Upper lobe of right lung (tissue), 1 donor: Measurements from ENCODE around the gene NRG2. TPM values are rescaled to one million over a fixed set of nuclear protein-coding genes. Genes with fewer than 3 reads are reported as not detected.

Experiments used
- ATAC-seq: fragments of 200-7000 bp; cut with Tn5 transposase; one replicate; pipeline ENCODE4 v1.9.1; 2020; ENCODE audit warnings: mild to moderate bottlenecking, moderate library complexity
- DNase-seq: peaks from one replicate; pipeline ENCODE4 v3.0.0-alpha.2; 2020
- H3K27ac ChIP-seq: fragments of 200-600 bp; one replicate; pipeline ENCODE4 v1.8.0; 2022
- H3K27me3 ChIP-seq: fragments of 200-600 bp; one replicate; pipeline ENCODE4 v1.8.0; 2022; ENCODE audit warnings: mild to moderate bottlenecking
- H3K36me3 ChIP-seq: fragments of 200-600 bp; one replicate; pipeline ENCODE4 v1.8.0; 2022
- H3K4me1 ChIP-seq: fragments of 200-600 bp; one replicate; pipeline ENCODE4 v1.8.0; 2022
- H3K4me3 ChIP-seq: fragments of 200-600 bp; one replicate; pipeline ENCODE4 v1.8.0; 2022; ENCODE audit warnings: mild to moderate bottlenecking
- H3K9me3 ChIP-seq: fragments of 200-600 bp; one replicate; pipeline ENCODE4 v1.8.0; 2022
- intact Hi-C: fragments of 100-400 bp; cut with DNase I; formaldehyde crosslinking; loops from one replicate; pipeline ENCODE4 v1.11.0; 2022
- total RNA-seq: library from RNA; stranded (reverse); fragmentation: NEBNext Ultra II Directional; extraction: Animal tissue kit (Norgen Biotek cat#: 25700); gene quantifications from one replicate; pipeline ENCODE4 v1.2.1, GENCODE V29; 2021
- TF ChIP-seq, protein P1 (sequence below): fragments of 200-600 bp; IDR thresholded peaks from one replicate; pipeline ENCODE4 v1.8.0; 2022; ENCODE audit warnings: antibody characterized with exemption
- donor health status: DM: no; HTN: yes; CAD: no; lungs with severe emphysema.

Gene NRG2
- total RNA-seq, 1 donor from 2014 or later: 1.4 TPM

DNA sequence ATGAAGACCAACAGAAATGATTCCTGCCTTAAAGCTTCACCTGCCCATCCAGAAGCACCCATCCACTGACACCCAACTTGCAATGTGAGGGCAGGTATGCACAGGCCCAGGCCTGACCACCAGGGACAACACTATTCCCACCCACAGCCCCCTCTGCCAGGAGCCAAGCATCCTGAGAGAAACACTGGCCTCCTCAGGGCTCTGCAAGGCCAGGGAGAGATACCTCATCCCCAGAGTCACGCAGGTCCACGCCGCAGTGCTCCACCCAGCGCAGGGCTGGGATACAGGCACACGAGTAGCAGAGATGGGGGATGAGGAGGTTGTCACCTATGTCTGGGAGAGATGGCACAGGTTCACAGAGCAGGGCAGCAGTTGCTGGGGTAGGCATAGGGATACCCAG lies 148.1 kb downstream of the NRG2 start:
- ATAC-seq (no peak), DNase-seq (peak; percentile 26)
- Histone ChIP-seq H3K4me1 (peaks cover 4% of the 10 kb centered on the region), H3K4me3 (no peak overlapping the region), H3K9me3 (no peaks in the 10 kb centered on the region), H3K27ac (no peak overlapping the region), H3K27me3 (no peaks in the 10 kb centered on the region), H3K36me3 (no peaks in the 10 kb centered on the region)
- TF ChIP-seq, protein P1, sequence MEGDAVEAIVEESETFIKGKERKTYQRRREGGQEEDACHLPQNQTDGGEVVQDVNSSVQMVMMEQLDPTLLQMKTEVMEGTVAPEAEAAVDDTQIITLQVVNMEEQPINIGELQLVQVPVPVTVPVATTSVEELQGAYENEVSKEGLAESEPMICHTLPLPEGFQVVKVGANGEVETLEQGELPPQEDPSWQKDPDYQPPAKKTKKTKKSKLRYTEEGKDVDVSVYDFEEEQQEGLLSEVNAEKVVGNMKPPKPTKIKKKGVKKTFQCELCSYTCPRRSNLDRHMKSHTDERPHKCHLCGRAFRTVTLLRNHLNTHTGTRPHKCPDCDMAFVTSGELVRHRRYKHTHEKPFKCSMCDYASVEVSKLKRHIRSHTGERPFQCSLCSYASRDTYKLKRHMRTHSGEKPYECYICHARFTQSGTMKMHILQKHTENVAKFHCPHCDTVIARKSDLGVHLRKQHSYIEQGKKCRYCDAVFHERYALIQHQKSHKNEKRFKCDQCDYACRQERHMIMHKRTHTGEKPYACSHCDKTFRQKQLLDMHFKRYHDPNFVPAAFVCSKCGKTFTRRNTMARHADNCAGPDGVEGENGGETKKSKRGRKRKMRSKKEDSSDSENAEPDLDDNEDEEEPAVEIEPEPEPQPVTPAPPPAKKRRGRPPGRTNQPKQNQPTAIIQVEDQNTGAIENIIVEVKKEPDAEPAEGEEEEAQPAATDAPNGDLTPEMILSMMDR: no peak
- intact Hi-C loops: no loop called here

DNA sequence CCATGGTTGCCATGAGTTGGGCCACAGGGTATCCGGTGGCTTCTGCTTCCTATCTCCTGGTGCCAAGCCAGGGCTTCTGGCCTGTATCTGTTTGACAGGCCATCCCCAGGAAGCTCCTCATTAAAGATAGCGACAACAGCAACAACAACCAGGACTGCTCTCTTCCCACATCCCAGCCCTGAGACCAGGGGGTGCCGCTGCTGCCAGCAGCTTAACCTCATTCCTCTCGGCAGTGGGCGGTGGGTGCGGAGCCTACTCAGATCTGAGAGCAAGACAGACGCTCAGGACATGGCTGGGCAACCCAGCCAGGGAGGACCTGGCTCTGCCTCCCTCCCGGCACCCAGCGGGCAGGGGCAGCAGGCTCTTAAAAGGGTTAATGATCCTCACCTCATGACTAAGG lies 149.2 kb downstream of the NRG2 start:
- Histone ChIP-seq H3K4me3 (no peak overlapping the region), H3K4me1 (peaks cover 4% of the 10 kb centered on the region), H3K36me3 (no peaks in the 10 kb centered on the region), H3K27ac (no peak overlapping the region), H3K27me3 (no peaks in the 10 kb centered on the region), H3K9me3 (no peaks in the 10 kb centered on the region)
- ATAC-seq (no peak), DNase-seq (peak; percentile 49)
- intact Hi-C loops: no loop called here
- TF ChIP-seq, protein P1: no peak

DNA sequence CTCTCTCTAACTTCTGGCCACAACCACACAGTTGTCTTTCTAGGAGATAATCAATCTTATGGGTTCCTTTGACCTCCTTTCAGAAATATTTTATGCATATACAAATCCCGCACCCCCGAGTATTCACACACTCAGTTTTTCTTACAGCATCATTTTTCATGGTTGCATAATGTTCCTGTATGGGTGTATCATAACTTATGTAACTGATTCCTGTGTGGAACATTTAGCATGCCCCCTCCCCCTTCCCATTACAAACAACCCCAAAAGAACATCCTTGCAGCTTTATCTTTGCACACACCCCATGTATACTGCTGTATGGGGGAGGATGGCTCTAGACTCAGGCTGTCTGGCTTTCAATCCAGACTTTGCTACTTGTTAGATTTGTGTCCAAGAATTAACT lies 153.7 kb downstream of the NRG2 start:
- Histone ChIP-seq H3K36me3 (no peaks in the 10 kb centered on the region), H3K27ac (no peak overlapping the region), H3K9me3 (no peaks in the 10 kb centered on the region), H3K27me3 (no peaks in the 10 kb centered on the region), H3K4me1 (no peaks in the 10 kb centered on the region), H3K4me3 (no peak overlapping the region)
- DNase-seq (no peak), ATAC-seq (no peak)
- TF ChIP-seq, protein P1: no peak
- intact Hi-C loops: no loop called here

DNA sequence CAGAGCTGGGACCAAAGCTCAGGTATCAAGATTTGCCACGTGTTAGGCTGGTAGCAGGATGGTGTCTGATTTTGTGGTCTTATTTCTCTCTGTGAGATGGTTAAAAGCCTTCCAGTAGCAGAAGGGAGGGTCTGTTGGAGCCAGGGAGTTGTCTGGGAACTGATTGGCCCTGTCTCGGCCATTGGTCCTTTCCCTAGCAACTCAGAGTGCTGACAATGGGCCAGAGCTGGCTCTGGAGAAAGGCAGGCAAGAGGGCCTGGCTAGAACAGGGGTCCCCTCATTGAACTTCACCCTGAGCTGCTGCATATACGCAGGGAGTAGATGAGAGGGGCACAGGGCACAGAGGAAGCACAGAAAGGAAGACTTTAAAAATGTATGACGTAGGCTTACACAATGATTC lies 154.7 kb downstream of the NRG2 start:
- H3K4me3 ChIP-seq: no peak overlapping the region
- intact Hi-C loops: no loop called here
- H3K9me3 ChIP-seq: no peaks in the 10 kb centered on the region
- TF ChIP-seq, protein P1: no peak
- no peaks in the 10 kb centered on the region for H3K27me3 ChIP-seq
- ATAC-seq (no peak), DNase-seq (no peak)
- no peaks in the 10 kb centered on the region for H3K36me3 ChIP-seq
- H3K27ac ChIP-seq: no peak overlapping the region
- no peaks in the 10 kb centered on the region for H3K4me1 ChIP-seq

DNA sequence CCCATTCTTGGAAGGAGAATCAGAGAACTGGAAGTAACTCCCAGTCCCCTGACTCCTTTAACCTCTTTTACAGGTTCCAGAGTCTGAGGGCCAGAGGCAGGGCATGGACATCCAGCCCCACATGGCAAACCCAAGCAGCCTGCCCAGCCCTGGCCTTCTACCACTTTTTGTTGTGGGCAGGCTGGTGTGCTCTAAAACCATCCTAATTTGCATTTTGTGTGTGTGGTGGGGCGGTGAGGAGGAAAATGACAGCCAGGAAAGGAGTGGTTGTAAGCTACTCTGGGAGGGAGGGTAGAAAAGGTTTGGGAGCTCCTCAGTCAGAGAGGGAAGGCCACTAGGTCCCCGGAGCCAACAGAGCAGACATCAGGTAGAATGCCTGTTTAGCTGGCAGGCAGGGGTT lies 156.9 kb downstream of the NRG2 start:
- intact Hi-C loops: no loop called here
- DNase-seq: no peak

DNA sequence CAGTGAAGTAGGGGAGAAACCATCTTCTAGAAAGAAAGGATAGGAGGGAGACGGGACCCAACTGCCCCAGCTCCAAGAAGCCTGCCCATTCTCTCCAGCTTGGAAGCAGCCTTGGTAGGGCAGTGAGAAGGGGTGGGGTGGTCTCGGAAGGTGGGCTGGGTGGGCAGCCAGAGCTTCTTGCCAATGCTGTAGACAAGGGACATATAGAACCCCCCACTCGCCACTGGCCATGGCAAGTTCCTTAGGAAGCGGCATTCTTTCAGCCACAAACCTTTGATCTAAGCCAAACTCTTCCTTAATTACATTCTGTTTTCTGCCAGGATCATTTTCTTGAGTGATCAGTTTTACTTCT lies 157.3 kb downstream of the NRG2 start:
- intact Hi-C loops: no loop called here
- TF ChIP-seq, protein P1: no peak
- Histone ChIP-seq H3K4me3 (no peak overlapping the region), H3K36me3 (no peaks in the 10 kb centered on the region), H3K4me1 (no peaks in the 10 kb centered on the region), H3K27ac (no peak overlapping the region), H3K9me3 (no peaks in the 10 kb centered on the region), H3K27me3 (no peaks in the 10 kb centered on the region)
- DNase-seq: no peak
- ATAC-seq: no peak

More for the DNA sequence above, 156.9 kb downstream of the NRG2 start:
- Histone ChIP-seq H3K9me3 (no peaks in the 10 kb centered on the region), H3K27ac (no peak overlapping the region), H3K4me3 (no peak overlapping the region), H3K4me1 (no peaks in the 10 kb centered on the region), H3K36me3 (no peaks in the 10 kb centered on the region), H3K27me3 (no peaks in the 10 kb centered on the region)
- TF ChIP-seq, protein P1: no peak
- ATAC-seq: no peak
